UCSD-AML1 (cell line): Measurements from ENCODE around the gene SLC35F3.

ENCODE experiments used
- DNase-seq: peaks from one replicate; lab custom pipeline; 2025; ENCODE audit not compliant: unreplicated experiment; lab: John Stamatoyannopoulos, UW

The SLC35F3 gene

DNA sequence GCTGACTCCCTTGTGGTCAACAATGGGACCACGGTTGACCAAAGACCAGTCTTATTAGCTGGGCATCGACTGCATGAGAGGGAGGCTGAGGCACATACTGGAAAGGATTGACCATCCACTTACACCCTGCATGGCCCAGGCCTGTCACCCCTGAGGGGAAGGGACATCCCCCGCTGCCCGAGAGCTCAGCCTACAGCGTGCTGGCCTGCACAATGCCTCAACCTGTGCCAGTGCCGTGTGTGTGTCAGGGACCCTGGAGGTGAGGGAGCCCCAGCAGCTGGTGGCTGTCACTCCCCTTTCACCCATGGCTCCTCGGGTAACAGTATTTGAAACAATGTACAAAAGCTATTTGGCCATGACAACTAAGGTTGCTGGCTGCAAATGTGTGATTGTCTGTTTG lies 67.3 kb downstream of the SLC35F3 start:
- DNase-seq = no peak

DNA sequence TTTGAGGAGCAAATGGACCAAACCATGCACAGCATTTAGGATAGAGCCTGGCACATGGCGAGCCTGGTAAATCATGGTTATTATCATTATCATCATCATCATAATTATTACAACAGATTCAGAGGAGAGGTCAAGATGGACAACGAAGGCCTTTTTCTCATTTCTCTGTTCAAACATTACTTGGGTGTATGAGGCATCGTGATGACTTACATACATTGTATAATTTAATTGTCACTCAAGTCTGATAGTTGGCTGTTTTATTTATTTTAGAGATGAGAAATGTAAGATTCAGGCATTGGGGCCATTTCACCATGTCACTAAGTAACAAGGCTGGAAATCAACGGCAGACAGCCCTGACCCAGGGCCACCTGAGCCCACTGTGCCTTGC lies 68.1 kb downstream of the SLC35F3 start:
- no peak for DNase-seq

DNA sequence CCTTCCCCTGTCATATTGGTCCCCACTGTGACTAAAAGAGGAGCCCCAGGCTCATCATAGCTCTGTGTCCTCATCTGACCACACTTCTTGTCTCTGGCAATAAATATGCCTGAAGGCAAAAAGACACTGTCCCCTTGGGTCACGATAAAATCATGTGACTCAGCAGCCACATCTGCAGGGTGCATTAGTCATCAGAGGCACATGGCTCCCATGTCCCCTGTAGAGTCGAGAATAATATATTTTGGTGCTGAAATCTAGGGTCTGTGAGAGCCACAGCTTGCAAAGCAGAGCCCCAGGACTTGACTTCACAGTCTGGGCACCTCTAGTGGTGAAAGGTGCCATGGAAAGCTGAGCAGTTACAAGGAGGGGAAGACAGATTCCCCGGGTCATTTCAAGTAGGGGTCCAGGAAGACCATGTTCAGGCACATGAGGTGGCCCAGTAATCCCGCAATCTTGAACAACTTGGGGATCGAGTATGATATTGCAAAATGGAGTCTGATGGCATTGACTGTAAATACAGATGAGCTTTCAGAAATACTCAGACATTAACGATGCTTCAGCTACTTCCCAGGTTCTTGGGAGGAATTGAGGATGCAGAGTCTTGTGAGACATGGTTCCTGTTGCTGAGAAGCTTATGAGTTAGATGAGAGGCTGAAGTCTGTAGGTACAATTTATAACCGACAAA lies 68.6 kb downstream of the SLC35F3 start:
- no peak for DNase-seq

- DNase-seq = no peak
Observed at GRCh38 chr1:233975486-233975885, 71.0 kb downstream of the SLC35F3 start.

DNA sequence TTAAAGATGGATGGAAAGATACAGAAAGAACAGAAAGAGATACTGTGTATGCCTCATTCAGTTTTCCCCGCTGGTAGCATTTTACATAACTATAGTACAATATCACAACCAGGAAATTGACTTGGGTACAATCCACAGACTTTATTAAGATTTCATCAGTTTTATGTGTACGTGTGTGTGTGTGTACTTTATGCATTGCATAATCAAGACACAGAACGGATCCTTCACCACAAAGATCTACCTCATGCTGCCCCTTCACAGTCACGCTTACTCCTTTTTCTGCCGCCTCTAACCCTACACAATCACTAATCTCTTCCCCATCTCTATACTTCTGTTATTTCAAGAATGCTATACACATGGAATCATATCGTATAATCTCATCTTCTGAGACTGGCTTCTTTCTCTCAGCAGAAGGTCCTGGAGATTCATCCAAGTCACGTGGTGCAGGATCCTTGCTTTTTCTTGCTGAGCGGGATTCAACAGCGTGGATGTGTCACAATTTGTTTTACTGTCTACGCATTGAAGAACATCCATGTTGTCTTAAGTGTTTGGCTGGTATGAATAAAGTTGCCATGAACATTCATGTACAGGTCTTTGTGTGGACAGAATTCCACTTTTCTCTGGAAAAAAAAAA lies 76.7 kb downstream of the SLC35F3 start:
- no peak for DNase-seq

- DNase-seq = no peak
Observed at GRCh38 chr1:233982827-233983518, 78.5 kb downstream of the SLC35F3 start.

DNA sequence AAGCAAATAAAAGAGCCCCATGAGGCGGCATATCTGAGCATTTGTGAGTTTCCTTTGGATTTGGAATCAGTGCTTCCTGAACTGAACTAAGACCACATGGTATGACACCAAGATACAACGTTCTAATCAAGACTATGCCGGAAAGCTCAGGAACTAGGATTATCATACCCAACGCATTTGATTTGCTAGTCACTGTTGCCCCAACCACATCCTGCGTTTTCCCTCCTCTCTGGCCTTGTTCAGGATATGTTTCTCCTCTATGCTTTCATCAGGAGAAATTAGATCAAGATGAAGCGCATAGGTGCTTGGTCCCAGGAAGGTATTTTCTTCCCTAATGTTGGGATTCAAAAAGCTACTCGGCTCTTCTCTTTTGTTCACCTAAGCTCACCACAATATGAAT lies 79.3 kb downstream of the SLC35F3 start:
- no peak for DNase-seq

- no peak for DNase-seq
Observed at GRCh38 chr1:233988963-233989696, 84.7 kb downstream of the SLC35F3 start.

DNA sequence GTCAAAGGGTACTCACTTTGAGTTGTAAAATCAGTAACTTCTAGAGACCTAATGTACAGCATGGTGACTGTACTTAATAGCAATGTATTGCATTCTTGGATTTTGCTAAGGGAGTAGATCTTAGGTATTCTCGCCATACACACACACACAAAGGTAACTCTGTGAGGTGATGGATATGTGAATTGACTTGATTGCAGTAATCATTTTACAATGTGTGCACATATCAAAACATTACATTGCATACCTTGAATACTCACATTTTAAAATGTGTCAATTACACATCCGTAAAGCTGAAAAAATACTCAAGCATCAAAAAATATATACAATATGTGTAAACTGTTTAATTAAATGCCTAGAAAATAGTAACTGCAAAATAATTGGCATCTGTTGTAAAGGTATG lies 86.0 kb downstream of the SLC35F3 start:
- no peak for DNase-seq

- no peak for DNase-seq
Observed at GRCh38 chr1:233993651-233994050, 89.2 kb downstream of the SLC35F3 start.

DNA sequence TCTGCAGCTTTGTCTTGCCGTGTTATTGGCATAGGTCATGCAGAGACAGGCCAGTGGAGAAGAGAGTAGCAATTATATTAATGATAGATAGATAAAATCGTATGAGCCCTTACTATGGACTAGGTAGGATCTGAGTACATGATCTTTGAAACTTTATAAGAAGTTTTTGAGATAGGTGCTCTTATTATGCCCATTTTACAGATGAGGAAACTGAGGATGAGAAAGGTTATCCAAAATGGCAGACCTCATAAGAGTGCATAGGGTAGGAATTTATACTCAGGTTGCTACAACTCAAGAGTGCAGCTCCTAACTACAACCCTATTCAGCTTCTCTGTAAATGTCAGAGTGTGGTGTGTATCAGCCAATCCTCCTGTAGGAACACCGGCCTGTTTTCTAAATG lies 89.6 kb downstream of the SLC35F3 start:
- DNase-seq = no peak

DNA sequence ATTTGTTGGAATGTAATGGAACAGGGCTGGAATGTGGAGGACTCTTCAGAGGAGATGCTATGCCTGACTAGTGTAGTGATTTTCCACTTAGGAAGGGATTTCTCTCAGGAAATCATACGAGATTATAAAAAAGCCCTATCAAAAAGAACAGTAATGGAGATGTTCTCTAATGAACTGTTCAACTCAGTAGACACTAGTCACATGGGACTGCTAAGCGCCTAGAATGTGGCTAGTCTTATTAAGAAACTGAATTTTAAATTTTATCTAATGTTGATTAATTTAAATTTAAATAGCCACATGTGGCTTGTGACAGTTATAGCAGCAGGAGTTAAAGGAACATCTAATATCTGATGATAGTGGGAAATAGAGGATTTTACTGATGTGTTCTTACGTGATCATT lies 94.0 kb downstream of the SLC35F3 start:
- no peak for DNase-seq

- DNase-seq = no peak
Observed at GRCh38 chr1:233998891-233999290, 94.4 kb downstream of the SLC35F3 start.

DNA sequence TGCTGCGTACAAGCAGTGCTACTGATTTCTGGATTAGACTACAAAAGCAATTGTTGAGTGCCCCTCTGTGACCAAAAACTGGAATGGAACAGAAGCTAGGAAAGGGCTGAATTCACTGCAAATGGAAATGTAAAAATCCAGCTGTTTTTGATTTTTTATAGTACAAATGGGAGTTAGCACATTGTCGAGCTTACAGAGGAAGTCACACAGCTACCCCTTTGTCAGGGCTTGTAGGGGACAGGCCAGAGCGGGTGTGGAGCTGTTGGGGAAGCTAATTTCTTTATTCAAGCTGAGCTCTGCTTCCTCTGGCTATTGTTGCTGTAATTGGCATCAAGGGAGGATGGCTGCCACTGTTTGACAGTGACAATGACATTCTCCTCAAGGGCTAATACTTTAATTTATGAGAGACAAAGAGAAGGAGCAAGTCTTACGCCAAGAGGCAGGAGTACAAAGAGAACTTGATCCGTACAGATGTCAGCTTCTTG lies 96.1 kb downstream of the SLC35F3 start:
- no peak for DNase-seq

DNA sequence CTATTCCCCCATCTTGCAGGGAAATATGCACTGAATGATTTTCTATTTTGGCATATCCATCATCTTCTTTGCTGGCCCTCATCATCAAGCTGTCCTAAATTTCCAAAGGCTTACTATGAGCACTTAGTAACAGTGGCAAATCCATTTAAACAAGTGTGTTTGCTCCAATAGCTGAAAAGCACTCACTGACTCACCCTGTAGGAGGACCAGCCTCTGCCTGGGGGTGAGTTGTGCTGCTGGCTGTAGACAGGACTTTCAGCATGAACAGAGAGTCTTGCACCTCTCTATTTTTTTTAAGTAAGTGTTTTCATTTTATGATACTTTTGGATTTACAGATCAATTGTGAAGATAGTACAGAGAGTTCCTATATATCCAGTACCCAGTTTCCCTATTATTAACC lies 97.3 kb downstream of the SLC35F3 start:
- no peak for DNase-seq

DNA sequence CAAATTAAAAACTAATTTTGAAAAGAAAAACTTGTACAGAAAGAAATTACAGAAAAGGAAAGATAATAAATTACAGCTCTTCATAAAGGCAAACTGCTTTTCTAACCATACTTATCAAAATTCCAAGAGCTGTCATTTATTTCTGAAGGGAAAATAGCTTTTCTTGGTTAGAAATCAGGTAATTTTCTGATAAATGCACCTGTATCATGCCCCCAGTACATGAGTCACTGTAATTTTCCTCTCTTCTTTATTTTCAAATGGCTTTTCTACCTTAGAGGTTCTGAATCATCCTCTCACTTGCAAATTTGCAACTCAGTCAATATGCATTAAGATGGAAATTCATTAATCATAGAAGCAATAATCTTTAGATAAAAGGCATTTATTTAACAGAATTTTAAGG lies 100.1 kb downstream of the SLC35F3 start:
- no peak for DNase-seq

DNA sequence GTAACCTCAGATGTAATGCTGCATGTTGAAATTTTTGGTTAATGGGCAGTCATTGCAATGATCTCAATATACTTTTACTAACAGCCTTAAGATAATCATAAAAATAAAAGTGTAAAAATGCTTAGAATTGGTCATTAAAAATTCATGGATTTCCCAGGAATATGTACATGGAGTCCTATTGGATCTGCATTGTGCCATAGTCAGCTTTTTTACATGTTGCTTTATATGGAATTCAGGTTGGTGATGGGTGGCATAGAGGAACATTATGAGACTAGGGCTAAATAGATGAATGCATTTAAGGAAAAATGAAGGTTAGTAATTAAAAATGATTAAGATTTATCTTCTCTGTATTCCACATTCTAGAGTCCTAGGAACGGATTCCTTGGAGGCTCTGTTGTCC lies 103.2 kb downstream of the SLC35F3 start:
- no peak for DNase-seq

DNA sequence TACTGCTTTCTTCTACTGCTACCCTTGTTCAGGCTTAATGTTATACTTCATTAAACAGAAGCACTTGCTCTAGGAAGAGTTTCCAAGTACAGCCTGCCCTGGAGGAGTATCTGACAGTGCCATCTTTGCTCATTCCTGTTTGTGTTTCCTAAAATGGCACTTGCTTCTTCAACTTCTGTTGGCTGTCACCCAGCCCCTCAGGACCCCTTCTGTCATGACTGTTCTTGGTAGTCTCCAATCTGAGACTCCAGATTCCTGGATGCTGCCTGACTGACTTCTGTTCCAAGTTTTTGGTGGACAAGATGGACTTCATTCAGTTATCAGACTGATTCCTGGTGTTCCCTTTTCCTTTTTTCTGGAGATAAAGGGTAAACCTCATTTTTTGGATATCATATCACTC lies 104.1 kb downstream of the SLC35F3 start:
- no peak for DNase-seq

DNA sequence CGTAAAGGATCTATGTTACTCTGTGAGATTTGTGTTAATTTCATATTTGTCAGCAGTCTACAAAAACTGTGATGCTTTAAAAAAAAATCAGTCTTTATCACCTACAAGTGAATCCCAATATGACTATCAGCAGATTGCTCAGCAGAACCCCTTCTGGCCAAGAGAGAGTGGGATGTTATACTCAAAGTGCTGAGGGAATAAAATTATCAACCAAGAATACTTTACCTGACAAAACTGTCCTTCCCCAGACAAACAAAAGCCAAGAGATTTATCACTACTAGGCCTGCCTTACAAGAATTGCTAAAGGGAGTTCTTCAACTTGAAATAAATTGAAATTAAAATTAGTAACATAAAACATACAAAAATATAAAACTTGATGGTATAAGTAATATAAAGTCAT lies 105.2 kb downstream of the SLC35F3 start:
- no peak for DNase-seq

DNA sequence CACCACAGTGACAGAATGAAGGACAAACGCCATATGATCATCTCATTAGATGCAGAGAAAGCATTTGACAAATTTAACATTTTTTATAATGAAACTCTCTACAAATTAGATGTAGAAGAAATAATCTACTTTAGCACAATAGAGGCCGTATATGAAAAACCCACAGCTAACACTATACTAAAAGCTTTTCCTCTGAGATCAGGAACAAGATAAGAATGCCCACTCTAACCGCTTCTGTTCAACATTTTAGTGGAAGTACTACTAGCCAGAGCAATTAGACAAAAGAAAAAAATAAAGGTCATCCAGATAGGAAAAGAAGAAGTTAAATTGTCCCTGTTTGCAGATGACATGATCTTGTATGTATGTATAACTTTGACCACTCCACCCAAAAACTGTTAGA lies 109.7 kb downstream of the SLC35F3 start:
- no peak for DNase-seq

DNA sequence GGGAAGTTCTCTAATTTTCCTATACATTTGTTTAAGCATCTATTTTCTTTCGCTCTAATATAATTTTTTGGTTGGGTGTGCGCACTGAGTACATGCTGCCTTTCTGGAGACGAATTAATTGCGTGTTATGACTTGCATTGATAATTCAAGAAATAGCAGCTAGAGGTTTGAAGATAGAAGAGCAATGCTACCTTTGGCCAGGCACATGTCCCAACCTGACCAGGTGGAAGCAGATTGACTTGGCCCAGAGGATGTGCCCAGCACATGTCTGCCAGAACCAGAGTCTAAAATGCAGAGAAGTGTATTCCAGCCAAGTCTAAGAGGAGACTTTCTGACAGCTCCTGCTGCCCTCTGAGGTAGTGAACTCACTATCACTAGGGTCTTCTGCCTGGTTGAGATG lies 114.3 kb downstream of the SLC35F3 start:
- DNase-seq = no peak

DNA sequence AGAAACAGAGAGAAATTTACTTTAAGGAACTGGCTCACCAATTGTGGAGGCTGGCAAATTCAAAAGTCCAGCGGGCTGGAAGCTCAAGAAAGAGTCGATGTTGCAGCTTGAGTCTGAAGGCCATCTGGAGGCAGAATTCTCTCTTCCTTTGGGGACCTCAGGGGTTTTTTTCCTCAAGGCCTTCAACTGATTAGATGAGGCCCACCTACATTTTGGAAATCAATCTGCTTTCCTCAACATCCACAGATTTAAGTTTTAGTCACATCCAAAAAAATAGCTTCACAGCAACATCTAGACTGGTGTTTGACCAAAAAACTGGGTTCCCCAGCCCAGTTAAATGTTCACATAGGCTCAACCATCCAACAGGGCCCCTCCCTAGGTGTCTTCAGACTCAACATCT lies 114.9 kb downstream of the SLC35F3 start:
- DNase-seq = no peak
